ENCODE results near the gene SDSL. TPM values are rescaled to one million over a fixed set of nuclear protein-coding genes. Genes with fewer than 3 reads are reported as not detected.

Gene SDSL
- total RNA-seq, 2 donors from 2014 or later: 4.2 to 7.0 TPM

DNA sequence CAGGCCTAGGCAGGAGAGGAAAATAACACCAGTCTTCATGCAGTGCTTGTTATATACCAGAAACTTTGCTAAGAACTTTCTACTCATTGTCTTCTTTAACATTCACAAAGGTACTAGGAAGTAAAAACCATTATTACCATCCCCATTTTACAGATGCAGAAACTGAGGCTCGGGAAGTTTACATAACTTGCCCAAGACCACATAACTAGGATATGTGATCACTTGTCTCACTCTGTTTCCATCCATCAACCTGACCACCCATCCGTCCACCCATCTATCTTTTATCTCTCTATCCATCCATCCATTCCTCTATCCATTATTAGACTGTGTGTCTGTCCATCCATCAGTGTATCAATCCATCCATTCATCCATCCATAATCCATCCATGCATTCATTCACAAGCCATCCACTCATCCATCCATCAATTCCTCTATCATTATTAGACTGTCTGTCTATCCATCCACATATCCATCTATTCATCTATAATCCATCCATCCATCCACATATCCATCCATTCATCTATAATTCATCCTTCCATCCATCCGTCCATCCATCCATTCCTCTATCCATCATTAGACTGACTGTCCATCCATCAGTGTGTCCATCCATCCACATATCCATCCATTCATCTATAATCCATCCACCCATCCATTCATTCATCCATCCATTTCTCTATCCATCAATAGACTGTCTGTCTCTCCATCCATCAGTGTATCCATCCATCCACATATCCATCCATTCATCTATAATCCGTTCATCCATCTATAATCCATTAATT, 16.5 kb downstream of the SDSL start:
- DNase-seq (no peak), ATAC-seq (no peak)
- intact Hi-C loops (cut with DNase I): loop anchor here in 1 of 2 donors (5.0 kb wide), 1 partner anchor 474 kb away; no protein-coding TSS in a partner anchor

GRCh38 chr12:113439301-113439597, 17.1 kb downstream of the SDSL start:
- ATAC-seq (no peak), DNase-seq (no peak)
- intact Hi-C loops (cut with DNase I): loop anchor here in 1 of 2 donors (5.0 kb wide), 1 partner anchor 473 kb away; no protein-coding TSS in a partner anchor

GRCh38 chr12:113439606-113440030, 17.4 kb downstream of the SDSL start:
- DNase-seq (no peak), ATAC-seq (peak; percentile 37 to 47)
- intact Hi-C loops (cut with DNase I): loop anchor here in 1 of 2 donors (5.0 kb wide), 1 partner anchor 473 kb away; no protein-coding TSS in a partner anchor

DNA sequence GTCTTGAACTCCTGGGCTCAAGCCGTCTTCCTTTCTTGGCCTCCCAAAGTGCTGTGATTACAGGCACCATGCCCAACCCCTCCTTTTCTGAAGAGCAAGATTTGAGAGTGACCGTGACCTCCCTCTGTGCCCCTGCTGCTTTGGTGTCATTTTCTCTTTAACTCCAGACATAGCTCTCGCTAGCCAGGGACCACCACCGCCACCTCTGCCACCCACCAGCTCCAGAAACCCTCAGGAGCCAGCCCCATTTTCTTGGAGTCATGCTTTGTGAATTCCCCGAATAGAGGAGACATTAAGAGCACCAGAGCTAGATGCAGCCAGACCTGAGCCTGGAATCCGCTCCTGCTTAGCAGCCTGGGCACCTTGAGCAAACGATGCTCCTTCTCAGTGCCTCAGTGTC, 18.2 kb downstream of the SDSL start:
- no peak for DNase-seq
- ATAC-seq: no peak
- intact Hi-C loops (cut with DNase I): no loop called here

- intact Hi-C loops (cut with DNase I): no loop called here
- ATAC-seq (no peak), DNase-seq (no peak)
Observed at GRCh38 chr12:113440947-113441782, 19.0 kb downstream of the SDSL start.

GRCh38 chr12:113443030-113443539, 20.9 kb downstream of the SDSL start:
- intact Hi-C loops (cut with DNase I): no loop called here
- no peak for DNase-seq
- ATAC-seq: no peak

DNA sequence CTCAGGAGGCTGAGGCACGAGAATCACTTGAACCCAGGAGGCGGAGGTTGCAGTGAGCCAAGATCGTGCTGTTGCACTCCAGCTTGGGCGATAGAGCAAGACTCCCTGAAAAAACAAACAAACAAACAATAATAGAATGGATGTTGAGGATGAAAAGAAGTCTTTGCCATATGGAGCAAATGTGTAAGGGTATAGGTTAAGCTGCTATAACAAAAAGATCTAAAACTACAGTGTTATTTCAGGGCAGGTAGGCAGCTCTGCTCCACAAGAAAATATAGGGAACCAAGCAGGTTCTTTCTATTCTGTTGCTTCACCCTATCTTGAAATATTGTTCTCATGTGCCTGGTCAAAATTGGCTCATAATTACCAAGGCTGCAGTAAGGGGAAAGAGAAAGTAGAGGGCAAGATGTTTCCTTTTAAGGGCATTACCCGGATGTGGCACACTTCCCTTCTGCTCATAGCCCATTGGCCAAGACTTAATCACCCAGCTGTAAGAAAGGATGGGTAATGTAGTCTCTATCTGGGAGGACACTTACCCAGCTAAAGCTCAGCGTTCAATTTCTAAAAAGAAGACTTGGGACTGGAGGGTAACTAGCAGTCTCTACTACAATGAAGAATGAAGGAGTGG, 23.5 kb downstream of the SDSL start:
- ATAC-seq (no peak), DNase-seq (no peak)
- intact Hi-C loops (cut with DNase I): no loop called here

DNA sequence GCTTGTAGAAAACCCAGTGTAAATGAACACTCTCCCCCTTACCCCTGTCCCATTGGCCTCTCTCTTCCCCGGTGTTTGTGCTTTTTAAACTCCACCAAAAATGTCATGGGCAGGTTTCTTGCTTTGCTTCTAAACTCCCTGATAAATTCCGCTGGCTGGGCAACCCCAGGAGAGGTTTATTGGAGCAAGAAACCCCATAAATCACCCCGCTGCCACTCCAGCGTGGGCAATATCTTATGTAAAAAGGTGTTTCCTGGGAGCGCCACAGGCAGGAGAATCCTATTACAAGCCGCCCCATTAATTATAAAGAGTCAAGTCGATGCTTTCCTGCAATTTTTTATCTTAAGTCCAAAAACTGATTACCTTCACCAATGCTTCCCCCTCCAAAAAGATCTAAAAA, 26.7 kb downstream of the SDSL start:
- no peak for ATAC-seq
- intact Hi-C loops (cut with DNase I): no loop called here
- DNase-seq: no peak

GRCh38 chr12:113449299-113449698, 27.1 kb downstream of the SDSL start:
- intact Hi-C loops (cut with DNase I): no loop called here
- ATAC-seq: no peak
- no peak for DNase-seq

DNA sequence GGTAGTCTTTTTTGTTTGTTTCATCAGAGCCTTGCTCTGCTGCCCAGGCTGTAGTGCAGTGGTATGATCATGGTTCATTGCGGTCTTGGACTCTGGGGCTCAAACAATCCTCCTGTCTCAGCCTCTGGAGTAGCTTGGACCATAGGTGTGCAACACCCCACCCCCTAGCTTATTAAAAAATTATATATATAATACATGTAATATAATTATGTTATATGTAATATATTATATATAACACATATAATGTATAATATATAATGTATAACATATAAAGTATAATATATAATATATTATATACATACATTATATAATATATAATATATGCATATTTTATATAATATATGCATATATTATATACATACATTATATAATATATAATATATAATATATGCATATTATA, 27.7 kb downstream of the SDSL start:
- intact Hi-C loops (cut with DNase I): no loop called here
- DNase-seq (no peak), ATAC-seq (no peak)

DNA sequence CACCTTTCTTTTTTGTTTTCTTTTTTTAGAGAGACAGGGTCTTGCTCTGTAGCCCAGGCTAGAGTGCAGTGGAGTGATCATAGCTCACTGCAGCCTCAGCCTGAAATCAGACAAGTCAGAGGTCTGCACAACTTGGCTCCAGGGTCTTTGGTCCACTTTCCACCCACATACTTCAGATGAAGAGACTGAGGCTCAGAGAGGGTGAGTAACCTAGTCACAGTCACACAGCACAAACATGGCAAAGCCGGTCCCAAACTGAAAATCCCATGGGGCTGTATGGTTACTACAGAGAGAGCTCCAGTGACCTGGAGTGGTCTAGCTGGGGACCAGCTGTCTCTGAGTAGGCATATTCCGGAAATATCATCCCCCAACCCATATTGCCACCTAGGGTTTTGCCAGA, 30.3 kb downstream of the SDSL start:
- DNase-seq: no peak
- intact Hi-C loops (cut with DNase I): no loop called here
- ATAC-seq: no peak

- DNase-seq: no peak
- intact Hi-C loops (cut with DNase I): no loop called here
- ATAC-seq: no peak
Observed at GRCh38 chr12:113453330-113453729, 31.1 kb downstream of the SDSL start.

DNA sequence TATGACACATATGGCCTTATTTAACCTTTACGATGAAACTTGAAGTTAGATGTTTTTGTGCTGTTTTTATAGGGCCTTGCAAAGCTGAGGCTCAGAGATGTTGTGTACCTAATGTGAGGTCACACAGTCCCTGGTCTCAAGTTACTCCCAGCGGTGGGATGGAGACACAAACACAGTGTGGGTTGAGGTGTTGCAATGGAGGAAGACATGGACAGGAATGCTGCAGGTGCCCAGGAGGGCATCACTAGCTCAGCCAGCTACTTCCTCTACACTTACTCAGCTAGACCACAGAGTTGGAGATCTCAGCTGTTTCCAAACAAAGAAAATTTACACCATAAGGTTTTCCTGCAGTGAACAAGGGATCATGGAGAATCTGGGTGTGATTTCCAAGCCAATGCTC, 34.0 kb downstream of the SDSL start:
- intact Hi-C loops (cut with DNase I): no loop called here
- ATAC-seq: no peak

GRCh38 chr12:113456761-113457160, 34.6 kb downstream of the SDSL start:
- no peak for ATAC-seq
- intact Hi-C loops (cut with DNase I): no loop called here
- DNase-seq: no peak

More for the DNA sequence above, 34.0 kb downstream of the SDSL start:
- DNase-seq: no peak

DNA sequence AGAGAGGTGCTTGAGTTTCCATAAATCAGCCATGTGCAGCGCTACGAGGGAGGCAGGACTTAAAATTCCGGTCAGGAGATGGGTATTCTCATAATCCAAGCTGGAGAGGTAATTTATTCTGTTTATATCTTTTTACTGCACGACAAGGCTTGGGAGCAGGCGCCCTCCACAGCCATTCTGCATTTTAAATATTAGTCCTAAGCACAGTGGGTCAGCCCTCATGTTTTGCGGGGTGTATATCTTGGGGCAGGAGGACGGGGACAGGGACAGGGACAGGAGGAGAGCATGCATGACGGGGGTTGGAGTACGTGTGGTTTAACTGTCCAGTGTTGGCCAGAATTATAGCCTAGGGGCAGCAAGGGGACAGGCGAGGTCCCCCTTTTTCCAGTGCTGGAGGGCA, 35.0 kb downstream of the SDSL start:
- no peak for DNase-seq
- intact Hi-C loops (cut with DNase I): no loop called here

DNA sequence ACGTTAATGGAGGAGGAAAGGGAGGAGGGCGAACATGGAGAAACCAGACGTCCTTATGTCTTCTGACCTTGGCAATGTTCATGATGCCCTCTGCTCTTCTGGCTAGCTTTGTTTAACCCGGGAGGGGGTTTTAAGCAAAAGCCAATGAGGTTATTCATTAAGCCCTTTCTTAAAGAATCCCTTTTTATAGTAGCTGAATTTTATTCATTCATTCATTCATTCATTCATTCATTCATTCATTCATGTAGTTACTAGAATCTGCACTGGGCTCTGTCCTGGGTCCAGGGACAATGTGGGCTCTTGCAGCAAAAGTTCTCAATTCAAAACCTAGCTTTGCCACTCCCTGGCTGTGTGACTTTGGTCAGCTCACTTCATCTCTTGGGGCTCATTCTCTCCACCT, 35.5 kb downstream of the SDSL start:
- no peak for DNase-seq
- intact Hi-C loops (cut with DNase I): no loop called here
- no peak for ATAC-seq

More for the DNA sequence above, 35.0 kb downstream of the SDSL start:
- no peak for ATAC-seq

- no peak for ATAC-seq
- no peak for DNase-seq
- intact Hi-C loops (cut with DNase I): loop anchor here in 1 of 2 donors (5.0 kb wide), 1 partner anchor 452 kb away; no protein-coding TSS in a partner anchor
Observed at GRCh38 chr12:113459981-113460380, 37.8 kb downstream of the SDSL start.

GRCh38 chr12:113461666-113462065, 39.5 kb downstream of the SDSL start:
- no peak for DNase-seq
- intact Hi-C loops (cut with DNase I): loop anchor here in 1 of 2 donors (5.0 kb wide), 1 partner anchor 451 kb away; no protein-coding TSS in a partner anchor
- no peak for ATAC-seq

DNA sequence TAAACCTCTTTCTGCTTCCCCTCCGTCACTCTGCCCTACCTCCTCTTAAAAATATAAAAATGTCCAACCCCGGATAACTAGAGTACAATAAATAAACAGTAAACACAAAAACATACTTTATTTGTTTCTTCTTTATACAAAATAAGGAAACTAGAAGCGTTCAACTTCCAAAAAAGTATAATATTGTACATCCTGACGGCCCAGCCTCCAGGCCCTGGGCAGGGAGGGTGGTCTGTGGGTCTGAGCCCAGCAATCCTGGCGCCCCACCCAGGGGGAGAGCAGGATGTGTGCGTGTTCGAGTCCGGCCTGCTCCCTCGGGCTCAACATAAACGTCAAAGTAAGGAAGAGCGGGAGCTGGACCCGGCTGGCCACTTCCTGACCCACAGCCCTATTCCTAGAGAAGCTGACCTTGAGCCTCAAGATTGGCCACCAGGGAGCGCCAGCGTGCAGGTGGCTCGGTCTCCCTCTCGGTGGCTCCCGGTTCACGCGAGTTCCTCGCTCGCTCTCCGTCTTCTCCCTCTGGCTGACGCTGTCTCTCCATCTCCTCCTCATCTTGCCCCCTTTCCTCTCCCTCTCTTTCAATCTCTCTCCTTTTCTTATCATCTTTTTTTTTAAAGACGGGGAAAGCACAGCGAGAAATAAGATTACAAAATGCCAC, 40.1 kb downstream of the SDSL start:
- ATAC-seq: peak; percentile 86 to 87
- intact Hi-C loops (cut with DNase I): loop anchor here in 1 of 2 donors (5.0 kb wide), 1 partner anchor 450 kb away; no protein-coding TSS in a partner anchor
- peak; percentile 84 for DNase-seq
